Glutamatergic neuron (in vitro differentiated cells): ENCODE results near the gene SNX13. TPM values are rescaled to one million over a fixed set of nuclear protein-coding genes. Genes with fewer than 3 reads are reported as not detected.
A peak's percentile ranks its signal among the peaks of the same experiment; 100 is the strongest.
"Not testable (repeated sequence)": the region's sequence is repeated elsewhere in the genome, so short reads cannot be mapped to it uniquely, and the experiment has no call there.

Experiments
- DNase-seq: peaks from one replicate; pipeline ENCODE4 v3.0.0; 2022
- H3K27ac Mint-ChIP-seq: one replicate; pipeline ENCODE4 v1.8.0; 2020; ENCODE audit warnings: mild to moderate bottlenecking, mixed read lengths, inconsistent platforms; ENCODE audit not compliant: unreplicated experiment
- H3K27me3 Mint-ChIP-seq: one replicate; pipeline ENCODE4 v1.8.0; 2020; ENCODE audit warnings: mild to moderate bottlenecking, moderate library complexity, mixed read lengths, inconsistent platforms; ENCODE audit not compliant: unreplicated experiment
- H3K36me3 Mint-ChIP-seq: one replicate; pipeline ENCODE4 v1.8.0; 2020; ENCODE audit warnings: mild to moderate bottlenecking, mixed read lengths, inconsistent platforms; ENCODE audit not compliant: unreplicated experiment
- H3K4me1 Mint-ChIP-seq: one replicate; pipeline ENCODE4 v1.8.0; 2020; ENCODE audit warnings: mild to moderate bottlenecking, low read depth, mixed read lengths, inconsistent platforms; ENCODE audit not compliant: unreplicated experiment
- H3K4me3 Mint-ChIP-seq: one replicate; pipeline ENCODE4 v1.8.0; 2020; ENCODE audit warnings: mild to moderate bottlenecking, mixed read lengths, inconsistent platforms; ENCODE audit not compliant: unreplicated experiment
- H3K9me3 Mint-ChIP-seq: one replicate; pipeline ENCODE4 v1.8.0; 2020; ENCODE audit warnings: mild to moderate bottlenecking, moderate library complexity, mixed read lengths, inconsistent platforms; ENCODE audit not compliant: unreplicated experiment
- total RNA-seq: library from RNA; stranded (reverse); fragmentation: NEBNext Ultra II Directional; extraction: Animal tissue kit (Norgen Biotek cat#: 25700); gene quantifications from one replicate; pipeline ENCODE4 v1.2.1, GENCODE V29; 2021; ENCODE audit not compliant: unreplicated experiment
- TF ChIP-seq, protein P1 (sequence below): fragments of 200-600 bp; sonication (generic); IDR thresholded peaks from one replicate; pipeline ENCODE4 v1.5.0; 2021; ENCODE audit not compliant: partially characterized antibody, unreplicated experiment

SNX13 gene
- total RNA-seq, 1 donor from 2014 or later: 29.9 TPM

DNA sequence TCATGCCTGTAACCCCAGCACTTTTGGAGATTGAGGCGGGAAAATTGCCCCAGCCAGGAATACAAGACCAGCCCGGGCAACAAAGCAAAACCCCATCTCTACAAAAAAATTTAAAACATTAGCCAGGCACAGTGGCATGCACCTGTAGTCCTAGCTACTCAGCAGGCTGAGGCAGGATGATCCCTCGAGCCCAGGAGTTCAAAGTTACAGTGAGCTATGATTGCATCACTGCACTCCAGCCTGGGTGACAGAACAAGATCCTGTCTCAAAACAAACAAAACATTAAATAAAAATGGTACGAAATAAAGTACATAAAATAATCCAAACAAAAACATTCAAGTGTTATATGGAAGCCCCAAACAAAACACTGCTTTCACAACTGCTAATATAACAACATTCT, 125.0 kb downstream of the SNX13 start:
- H3K4me3 Mint-ChIP-seq: no peak overlapping the region
- peaks cover 16% of the 10 kb centered on the region for H3K36me3 Mint-ChIP-seq
- no peaks in the 10 kb centered on the region for H3K9me3 Mint-ChIP-seq
- H3K27ac Mint-ChIP-seq: no peak overlapping the region
- no peaks in the 10 kb centered on the region for H3K27me3 Mint-ChIP-seq
- no peak for DNase-seq
- H3K4me1 Mint-ChIP-seq: no peaks in the 10 kb centered on the region
- TF ChIP-seq, protein P1, sequence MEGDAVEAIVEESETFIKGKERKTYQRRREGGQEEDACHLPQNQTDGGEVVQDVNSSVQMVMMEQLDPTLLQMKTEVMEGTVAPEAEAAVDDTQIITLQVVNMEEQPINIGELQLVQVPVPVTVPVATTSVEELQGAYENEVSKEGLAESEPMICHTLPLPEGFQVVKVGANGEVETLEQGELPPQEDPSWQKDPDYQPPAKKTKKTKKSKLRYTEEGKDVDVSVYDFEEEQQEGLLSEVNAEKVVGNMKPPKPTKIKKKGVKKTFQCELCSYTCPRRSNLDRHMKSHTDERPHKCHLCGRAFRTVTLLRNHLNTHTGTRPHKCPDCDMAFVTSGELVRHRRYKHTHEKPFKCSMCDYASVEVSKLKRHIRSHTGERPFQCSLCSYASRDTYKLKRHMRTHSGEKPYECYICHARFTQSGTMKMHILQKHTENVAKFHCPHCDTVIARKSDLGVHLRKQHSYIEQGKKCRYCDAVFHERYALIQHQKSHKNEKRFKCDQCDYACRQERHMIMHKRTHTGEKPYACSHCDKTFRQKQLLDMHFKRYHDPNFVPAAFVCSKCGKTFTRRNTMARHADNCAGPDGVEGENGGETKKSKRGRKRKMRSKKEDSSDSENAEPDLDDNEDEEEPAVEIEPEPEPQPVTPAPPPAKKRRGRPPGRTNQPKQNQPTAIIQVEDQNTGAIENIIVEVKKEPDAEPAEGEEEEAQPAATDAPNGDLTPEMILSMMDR: no peak

DNA sequence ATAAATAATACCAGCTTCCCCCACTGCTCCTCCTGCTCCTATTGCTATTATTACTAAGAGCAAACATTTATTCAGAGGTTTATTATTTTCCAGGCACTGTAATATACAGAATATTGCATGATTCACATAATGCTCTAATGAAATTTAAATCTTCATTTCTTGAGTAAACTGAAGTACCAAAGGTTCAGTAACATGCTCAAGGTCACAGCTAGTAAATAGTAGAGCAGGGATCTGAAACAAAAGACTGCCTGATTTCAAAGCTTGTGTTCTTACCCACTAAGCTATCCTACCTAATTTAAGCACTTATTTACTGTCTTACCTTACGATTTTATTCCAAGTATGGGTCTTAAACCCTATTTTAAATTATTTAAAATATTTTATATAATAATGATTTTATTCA, 126.2 kb downstream of the SNX13 start:
- no peaks in the 10 kb centered on the region for H3K9me3 Mint-ChIP-seq
- no peak overlapping the region for H3K27ac Mint-ChIP-seq
- no peak for DNase-seq
- H3K4me3 Mint-ChIP-seq: no peak overlapping the region
- TF ChIP-seq, protein P1: no peak
- peaks cover 16% of the 10 kb centered on the region for H3K36me3 Mint-ChIP-seq
- no peaks in the 10 kb centered on the region for H3K4me1 Mint-ChIP-seq
- H3K27me3 Mint-ChIP-seq: no peaks in the 10 kb centered on the region

DNA sequence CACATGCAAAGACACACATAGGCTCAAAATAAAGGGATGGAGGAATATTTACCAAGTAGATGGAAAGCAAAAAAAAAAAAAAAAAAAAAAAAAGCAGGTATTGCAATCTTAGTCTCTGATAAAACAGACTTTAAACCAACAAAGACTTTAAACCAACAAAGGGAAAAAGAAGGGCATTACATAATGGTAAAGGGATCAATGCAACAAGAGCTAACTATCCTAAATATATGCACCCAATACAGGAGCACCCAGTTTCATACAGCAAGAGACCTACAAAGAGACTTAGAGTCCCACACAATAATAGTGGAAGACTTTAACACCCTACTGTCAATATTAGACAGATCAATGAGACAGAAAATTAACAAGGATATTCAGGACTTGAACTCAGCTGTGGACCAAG, 131.1 kb downstream of the SNX13 start:
- H3K36me3 Mint-ChIP-seq: peaks cover 16% of the 10 kb centered on the region
- H3K9me3 Mint-ChIP-seq, H3K27ac Mint-ChIP-seq, DNase-seq, H3K27me3 Mint-ChIP-seq, H3K4me1 Mint-ChIP-seq, H3K4me3 Mint-ChIP-seq: not testable (repeated sequence)

DNA sequence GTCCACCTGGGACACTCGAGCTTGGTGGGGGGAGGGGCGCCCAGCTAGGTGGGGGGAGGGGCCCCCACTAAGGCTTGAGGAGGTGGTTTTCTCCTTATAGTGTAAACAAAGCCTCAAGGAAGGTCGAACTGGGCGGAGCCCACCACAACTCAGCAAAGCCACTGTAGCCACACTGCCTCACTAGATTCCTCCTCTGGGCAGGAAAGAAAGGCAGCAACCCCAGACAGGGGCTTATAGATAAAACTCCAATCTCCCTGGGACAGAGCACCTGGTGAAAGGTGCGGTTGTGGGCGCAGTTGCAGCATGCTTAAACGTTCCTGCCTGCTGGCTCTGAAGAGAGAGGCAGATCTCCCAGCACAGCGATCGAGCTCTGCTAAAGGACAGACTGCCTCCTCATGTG, 133.1 kb downstream of the SNX13 start:
- TF ChIP-seq, protein P1: no peak
- Mint-ChIP-seq H3K36me3 (peaks cover 10% of the 10 kb centered on the region), H3K27ac (peak overlapping the region; percentile 25), H3K27me3 (no peaks in the 10 kb centered on the region), H3K4me1 (peaks cover 5% of the 10 kb centered on the region), H3K4me3 (no peak overlapping the region), H3K9me3 (peaks cover 2% of the 10 kb centered on the region)
- DNase-seq: no peak

GRCh38 chr7:17806631-17807030, 133.7 kb downstream of the SNX13 start:
- Mint-ChIP-seq H3K27me3 (no peaks in the 10 kb centered on the region), H3K4me3 (no peak overlapping the region), H3K27ac (no peak overlapping the region)

More at GRCh38 chr7:17806631-17807030, 133.7 kb downstream of the SNX13 start:
- DNase-seq: no peak
- Mint-ChIP-seq H3K4me1 (peaks cover 5% of the 10 kb centered on the region), H3K36me3 (peaks cover 5% of the 10 kb centered on the region), H3K9me3 (peaks cover 2% of the 10 kb centered on the region)
- TF ChIP-seq, protein P1: no peak
